Stomach (tissue), 9 donors: ENCODE measurements around the gene KRT13. TPM values are rescaled to one million over a fixed set of nuclear protein-coding genes. Genes with fewer than 3 reads are reported as not detected.

Experiments used
- DNase-seq, 2 donors: peaks; one replicate each; pipeline versions ENCODE4 v3.0.0 to v3.0.0-alpha.2; 2013 to 2019
- H3K27ac ChIP-seq, 5 donors: fragments of 200-600 bp in 4 of 5; sonication (generic) in 4 of 5; one replicate each; pipeline ENCODE4 v1.5.1; 2013 to 2019; ENCODE audit warnings: mild to moderate bottlenecking in 1 of 5, moderate library complexity in 1 of 5
- H3K27me3 ChIP-seq, 3 donors: fragments of 200-600 bp; sonication (generic); one replicate each; pipeline ENCODE4 v1.5.1; 2017 to 2019; ENCODE audit warnings: mixed run types in 1 of 3
- H3K36me3 ChIP-seq, 4 donors: fragments of 200-600 bp; sonication (generic); 1 replicate in 3 of 4; 2 replicates in 1 of 4; pipeline ENCODE4 v1.5.1; 2016 to 2019
- H3K4me1 ChIP-seq, 4 donors: fragments of 200-600 bp; sonication (generic); one replicate each; pipeline ENCODE4 v1.5.1; 2016 to 2019
- H3K4me3 ChIP-seq, 4 donors: fragments of 200-600 bp; sonication (generic) in 3 of 4; one replicate each; pipeline ENCODE4 v1.5.1; 2016 to 2019; ENCODE audit warnings: mild to moderate bottlenecking in 1 of 4
- H3K9me3 ChIP-seq, 4 donors: fragments of 200-600 bp; sonication (generic); one replicate each; pipeline ENCODE4 v1.5.1; 2016 to 2019
- CTCF ChIP-seq, 7 experiments: fragments of 450-650 bp in 4 of 7; fragments of 200-600 bp in 3 of 7; sonication (generic) in 3 of 7; IDR thresholded peaks; one replicate each; pipeline ENCODE4 v1.5.1; 2016 to 2019; ENCODE audit warnings: antibody characterized with exemption in 7 of 7, control low read depth in 2 of 7, mild to moderate bottlenecking in 1 of 7
- EP300 ChIP-seq: sonication (generic); formaldehyde crosslinking; IDR thresholded peaks from one replicate; pipeline ENCODE4 v1.6.1; 2017; ENCODE audit warnings: antibody characterized with exemption
- POLR2A ChIP-seq, 4 donors: fragments of 450-650 bp; IDR thresholded peaks; one replicate each; pipeline ENCODE4 v1.6.1; 2016; ENCODE audit warnings: antibody characterized with exemption in 4 of 4, control low read depth in 2 of 4, mild to moderate bottlenecking in 1 of 4, moderate library complexity in 1 of 4
- POLR2AphosphoS5 ChIP-seq, 3 donors: sonication (generic); formaldehyde crosslinking; IDR thresholded peaks; one replicate each; pipeline ENCODE4 v1.6.1; 2016; ENCODE audit warnings: antibody characterized with exemption in 3 of 3
- WGBS, 5 donors: extraction: QIAGEN DNeasy Blood & Tissue Kit in 3 of 5; methylation state at CpG; one replicate each; pipeline versions ENCODE4 v1.1.5 to v1.1.7; 2013 to 2018; 5-methylcytosine and 5-hydroxymethylcytosine counted together
- intact Hi-C: fragments of 100-400 bp; cut with DNase I; formaldehyde crosslinking; loops from one replicate; pipeline ENCODE4 v1.15.1; 2023; ENCODE audit warnings: low total_unique reads
- polyA plus RNA-seq, 3 donors: library from polyadenylated mRNA; stranded (reverse); fragments of 200-250 nt; gene quantifications; one replicate each; pipeline ENCODE4 v1.2.3, GENCODE V29; 2013
- total RNA-seq, 5 donors: library from RNA; depleted of rRNA; stranded (reverse); fragments of >200 nt; gene quantifications; one replicate each; pipeline versions ENCODE4 v1.1.0 to v1.2.3, GENCODE V29; 2014 to 2016
- donor health status: healthy with polysubstance abuse.
- donor health status: Bipolar disorder and iron deficiency.
- donor health status: healthy.

KRT13 gene
- total and polyA plus RNA-seq, 8 donors: 1.1 to 12,460 (median 16.2) TPM; not detected in 1

GRCh38 chr17:41505809-41506767 is 676 bp upstream of the KRT13 start:
- WGBS, 5 donors: 60 to 82% (median 66%) methylated on average over 14 of the region's 14 CpGs
- intact Hi-C loops: no loop called here
- Histone ChIP-seq H3K9me3 (no peaks in the 10 kb centered on the region), H3K4me3 (no peak overlapping the region), H3K4me1 (peaks cover 0 to 8% (median 4%) of the 10 kb centered on the region in 4 donors), H3K36me3 (no peaks in the 10 kb centered on the region), H3K27ac (no peak overlapping the region), H3K27me3 (peaks cover 0 to 6% (median 0%) of the 10 kb centered on the region in 3 donors)
- DNase-seq: no peak
- no peak for TF ChIP-seq CTCF (IDR thresholded peaks at IDR 0.05)
- no peak for TF ChIP-seq POLR2A (IDR thresholded peaks at IDR 0.05)
- TF ChIP-seq EP300: no peak
- no peak for TF ChIP-seq POLR2AphosphoS5 (IDR thresholded peaks at IDR 0.05)

DNA sequence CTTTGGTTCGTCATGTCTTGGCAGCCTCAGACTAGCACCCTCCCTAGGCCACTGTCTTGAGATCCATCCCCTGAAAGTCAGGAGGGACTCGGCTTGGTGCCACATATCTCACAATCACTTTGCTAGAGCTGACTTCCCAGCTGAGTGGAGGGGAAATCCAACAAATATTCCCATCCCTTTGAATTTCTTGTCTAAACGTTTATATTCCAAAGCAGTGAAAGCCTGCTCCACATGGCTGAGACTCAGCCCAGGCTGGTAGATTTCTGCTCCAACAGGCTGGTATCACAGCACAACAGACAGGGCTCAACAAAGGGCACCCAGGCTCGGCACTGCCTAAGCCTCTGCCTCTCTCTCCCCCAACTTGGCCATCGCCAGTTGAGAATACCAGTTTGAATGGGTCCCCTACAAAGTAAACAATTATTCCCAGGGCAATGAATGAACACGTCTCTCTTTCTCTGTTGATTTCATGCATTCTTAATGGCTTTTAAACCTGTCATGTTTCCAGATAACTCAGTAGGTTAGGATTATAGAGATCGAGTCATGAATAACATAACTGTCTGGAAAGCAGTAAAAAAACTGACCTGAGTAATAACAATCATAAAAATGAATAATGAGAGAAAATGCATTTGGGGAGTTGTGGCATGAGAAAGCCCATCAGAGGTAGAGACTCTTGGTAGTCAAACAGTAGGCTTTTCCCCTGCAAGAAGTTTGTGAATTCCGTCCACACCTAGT is 1.0 kb downstream of the KRT13 start:
- TF ChIP-seq EP300 (no peak), POLR2A (IDR thresholded peaks at IDR 0.05) (no peak), POLR2AphosphoS5 (IDR thresholded peaks at IDR 0.05) (no peak), CTCF (IDR thresholded peaks at IDR 0.05) (no peak)
- 55 to 60% (median 58%) methylated on average over 8 of the region's 8 CpGs for WGBS, 5 donors
- DNase-seq: peak in 1 of 2 donors; percentile 53
- intact Hi-C loops: no loop called here
- Histone ChIP-seq H3K4me3 (no peak overlapping the region), H3K9me3 (no peaks in the 10 kb centered on the region), H3K36me3 (no peaks in the 10 kb centered on the region), H3K4me1 (no peaks in the 10 kb centered on the region), H3K27ac (no peak overlapping the region), H3K27me3 (peaks cover 0 to 5% (median 0%) of the 10 kb centered on the region in 3 donors)

DNA sequence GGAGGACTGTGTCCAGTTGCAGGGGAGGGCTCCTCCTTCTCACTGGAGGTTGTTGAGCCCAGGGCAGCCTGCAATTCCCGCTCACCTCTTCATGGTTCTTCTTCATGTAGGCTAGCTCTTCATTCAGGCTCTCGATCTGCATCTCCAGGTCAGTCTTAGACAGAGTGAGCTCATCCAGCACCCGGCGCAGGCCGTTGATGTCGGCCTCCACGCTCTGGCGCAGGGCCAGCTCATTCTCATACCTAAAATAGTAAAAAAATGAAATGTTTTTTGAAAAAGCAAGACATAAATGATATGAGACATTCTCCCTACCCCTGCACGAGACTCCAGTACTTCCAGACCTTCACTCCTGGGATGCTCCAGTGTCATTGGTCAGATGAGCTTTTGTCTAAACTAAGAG is 2.2 kb downstream of the KRT13 start:
- no peaks in the 10 kb centered on the region for H3K9me3 ChIP-seq
- no peaks in the 10 kb centered on the region for H3K27me3 ChIP-seq
- H3K36me3 ChIP-seq: no peaks in the 10 kb centered on the region
- intact Hi-C loops: no loop called here
- no peak for TF ChIP-seq POLR2AphosphoS5 (IDR thresholded peaks at IDR 0.05)
- TF ChIP-seq CTCF (IDR thresholded peaks at IDR 0.05): no peak
- TF ChIP-seq EP300: no peak
- TF ChIP-seq POLR2A (IDR thresholded peaks at IDR 0.05): no peak
- no peak overlapping the region for H3K4me3 ChIP-seq
- no peak overlapping the region for H3K27ac ChIP-seq
- peaks cover 0 to 8% (median 0%) of the 10 kb centered on the region in 4 donors for H3K4me1 ChIP-seq
- no peak for DNase-seq
- 83 to 90% (median 89%) methylated on average over 8 to 9 of the region's 9 CpGs for WGBS, 5 donors

- Histone ChIP-seq H3K9me3 (no peaks in the 10 kb centered on the region), H3K27ac (no peak overlapping the region), H3K4me1 (peaks cover 0 to 23% (median 0%) of the 10 kb centered on the region in 4 donors), H3K27me3 (peaks cover 0 to 7% (median 0%) of the 10 kb centered on the region in 3 donors), H3K36me3 (no peaks in the 10 kb centered on the region), H3K4me3 (no peak overlapping the region)
- no peak for TF ChIP-seq CTCF (IDR thresholded peaks at IDR 0.05)
- no peak for TF ChIP-seq POLR2AphosphoS5 (IDR thresholded peaks at IDR 0.05)
- TF ChIP-seq EP300: no peak
- TF ChIP-seq POLR2A (IDR thresholded peaks at IDR 0.05): no peak
- intact Hi-C loops: no loop called here
- 64 to 77% (median 71%) methylated on average over 14 to 15 of the region's 15 CpGs for WGBS, 5 donors
- no peak for DNase-seq
Measured at GRCh38 chr17:41500131-41500911, 5.1 kb downstream of the KRT13 start.
